ENCODE data around the gene SFXN1.

GRCh38 chr5:175472378-175472777 is 6.0 kb upstream of the SFXN1 start:
- TF ChIP-seq CTCFL (IDR thresholded peaks at IDR 0.05; ENCODE audit: borderline replicate concordance, insufficient read depth, low read depth, low read length, poor library complexity, severe bottlenecking) (no peak), ELK3 (CRISPR knock-in tag; IDR thresholded peaks at IDR 0.05) (no peak), CBX1 (IDR thresholded peaks at IDR 0.05; ENCODE audit: low read depth) (no peak), NCOR1 (IDR thresholded peaks at IDR 0.05) (no peak), POLR2A (conservative IDR thresholded peaks at IDR 0.05) (no peak), U2AF2 (optimal IDR thresholded peaks at IDR 0.05; ENCODE audit: low read depth, low read length) (no peak), HCFC1 (IDR thresholded peaks at IDR 0.05; ENCODE audit: low read depth, low read length) (no peak), USF1 (CRISPR knock-in tag; IDR thresholded peaks at IDR 0.05) (no peak), E2F5 (CRISPR knock-in tag; IDR thresholded peaks at IDR 0.05) (no peak), POLR2AphosphoS5 (IDR thresholded peaks at IDR 0.05; ENCODE audit: control insufficient read depth, insufficient read depth, low read depth, low read length) (no peak)

All from K562 (cell line).